ENCODE measurements around the gene DRD5.

The DRD5 gene

GRCh38 chr4:9816285-9816684 is 34.9 kb downstream of the DRD5 start:
- no peak for DNase-seq (ENCODE audit: low read depth in 2 of 2)

GRCh38 chr4:9820343-9820742 is 38.9 kb downstream of the DRD5 start:
- no peak for DNase-seq (ENCODE audit: low read depth in 2 of 2)

- no peak for DNase-seq (ENCODE audit: low read depth in 2 of 2)
Measured at GRCh38 chr4:9825049-9825448, 43.6 kb downstream of the DRD5 start.

- DNase-seq (ENCODE audit: low read depth in 2 of 2) = no peak
Measured at GRCh38 chr4:9826551-9826950, 45.1 kb downstream of the DRD5 start.

- no peak for DNase-seq (ENCODE audit: low read depth in 2 of 2)
Measured at GRCh38 chr4:9832640-9833039, 51.2 kb downstream of the DRD5 start.

GRCh38 chr4:9833421-9833820 is 52.0 kb downstream of the DRD5 start:
- DNase-seq (ENCODE audit: low read depth in 2 of 2) = no peak
